IMR-90 (cell line): ENCODE measurements around the gene CD1B.

Experiments used
- BHLHE40 ChIP-seq: fragments of 150-350 bp; IDR thresholded peaks from 2 replicates; pipeline ENCODE4 v1.6.1; 2016; ENCODE audit warnings: mild to moderate bottlenecking, low read depth, low read length
- CEBPB ChIP-seq: IDR thresholded peaks from 2 replicates; pipeline ENCODE4 v1.6.1; 2012; ENCODE audit warnings: low read depth, low read length, improper control_type of control experiment
- CHD1 ChIP-seq: IDR thresholded peaks from 2 replicates; pipeline ENCODE4 v1.6.1; 2012; ENCODE audit warnings: low read depth, low read length, improper control_type of control experiment
- MAFK ChIP-seq: IDR thresholded peaks from 2 replicates; pipeline ENCODE4 v1.6.1; 2012; ENCODE audit warnings: low read depth, low read length, improper control_type of control experiment
- POLR2A ChIP-seq: IDR thresholded peaks from 2 replicates; pipeline ENCODE4 v1.6.1; 2012; ENCODE audit warnings: mild to moderate bottlenecking, low read depth, low read length
- RAD21 ChIP-seq: IDR thresholded peaks from 2 replicates; pipeline ENCODE4 v1.6.1; 2012; ENCODE audit warnings: low read length, improper control_type of control experiment
- RCOR1 ChIP-seq: IDR thresholded peaks from 2 replicates; pipeline ENCODE4 v1.6.1; 2012; ENCODE audit warnings: mild to moderate bottlenecking, low read length, improper control_type of control experiment; ENCODE audit not compliant: insufficient replicate concordance
- RFX5 ChIP-seq: IDR thresholded peaks from 2 replicates; pipeline ENCODE4 v1.8.0; 2012; ENCODE audit warnings: low read depth, mild to moderate bottlenecking, low read length, moderate library complexity
- SMC3 ChIP-seq: fragments of 150-350 bp; IDR thresholded peaks from 2 replicates; pipeline ENCODE4 v1.6.1; 2016; ENCODE audit warnings: low read depth, mild to moderate bottlenecking, antibody characterized with exemption, low read length, moderate library complexity
- TF ChIP-seq, protein P1 (sequence below): conservative IDR thresholded peaks from 2 replicates; pipeline ENCODE4 v1.5.1; 2012; ENCODE audit warnings: mild to moderate bottlenecking, low read depth, low read length, improper control_type of control experiment
- TF ChIP-seq, protein P2 (sequence below): fragments of 150-350 bp; IDR thresholded peaks from 2 replicates; pipeline ENCODE4 v1.6.1; 2016; ENCODE audit warnings: low read depth, mild to moderate bottlenecking, low read length, moderate library complexity, borderline replicate concordance
- TF ChIP-seq, protein P3 (sequence below): fragments of 150-350 bp; IDR thresholded peaks from 2 replicates; pipeline ENCODE4 v1.6.1; 2017; ENCODE audit warnings: mild to moderate bottlenecking, antibody characterized with exemption, low read length, low read depth

DNA sequence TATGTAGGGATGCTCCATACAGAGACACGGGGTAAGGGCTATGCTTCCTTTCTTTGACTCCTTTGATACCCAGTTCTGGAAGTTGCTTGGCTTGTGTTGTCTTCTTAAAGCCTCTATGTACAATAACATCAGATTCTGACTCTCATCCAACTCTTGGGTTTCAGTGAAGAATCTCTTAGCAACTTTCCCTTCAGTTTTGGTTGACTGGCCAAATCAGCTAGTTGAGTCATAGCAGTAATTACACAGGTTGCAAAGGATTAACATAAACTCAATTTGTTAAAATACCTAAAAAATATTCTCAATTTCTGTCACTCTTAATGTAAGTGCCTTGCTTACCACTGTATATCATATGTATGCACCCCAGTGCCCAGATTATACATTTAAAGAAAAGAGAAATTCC, 31.6 kb upstream of the CD1B start:
- TF ChIP-seq, protein P1, sequence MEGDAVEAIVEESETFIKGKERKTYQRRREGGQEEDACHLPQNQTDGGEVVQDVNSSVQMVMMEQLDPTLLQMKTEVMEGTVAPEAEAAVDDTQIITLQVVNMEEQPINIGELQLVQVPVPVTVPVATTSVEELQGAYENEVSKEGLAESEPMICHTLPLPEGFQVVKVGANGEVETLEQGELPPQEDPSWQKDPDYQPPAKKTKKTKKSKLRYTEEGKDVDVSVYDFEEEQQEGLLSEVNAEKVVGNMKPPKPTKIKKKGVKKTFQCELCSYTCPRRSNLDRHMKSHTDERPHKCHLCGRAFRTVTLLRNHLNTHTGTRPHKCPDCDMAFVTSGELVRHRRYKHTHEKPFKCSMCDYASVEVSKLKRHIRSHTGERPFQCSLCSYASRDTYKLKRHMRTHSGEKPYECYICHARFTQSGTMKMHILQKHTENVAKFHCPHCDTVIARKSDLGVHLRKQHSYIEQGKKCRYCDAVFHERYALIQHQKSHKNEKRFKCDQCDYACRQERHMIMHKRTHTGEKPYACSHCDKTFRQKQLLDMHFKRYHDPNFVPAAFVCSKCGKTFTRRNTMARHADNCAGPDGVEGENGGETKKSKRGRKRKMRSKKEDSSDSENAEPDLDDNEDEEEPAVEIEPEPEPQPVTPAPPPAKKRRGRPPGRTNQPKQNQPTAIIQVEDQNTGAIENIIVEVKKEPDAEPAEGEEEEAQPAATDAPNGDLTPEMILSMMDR, result no peak
- TF ChIP-seq POLR2A (no peak), RFX5 (no peak), CEBPB (no peak), RAD21 (no peak), CHD1 (no peak), SMC3 (no peak), MAFK (no peak), RCOR1 (no peak), BHLHE40 (no peak)
- TF ChIP-seq, protein P2, sequence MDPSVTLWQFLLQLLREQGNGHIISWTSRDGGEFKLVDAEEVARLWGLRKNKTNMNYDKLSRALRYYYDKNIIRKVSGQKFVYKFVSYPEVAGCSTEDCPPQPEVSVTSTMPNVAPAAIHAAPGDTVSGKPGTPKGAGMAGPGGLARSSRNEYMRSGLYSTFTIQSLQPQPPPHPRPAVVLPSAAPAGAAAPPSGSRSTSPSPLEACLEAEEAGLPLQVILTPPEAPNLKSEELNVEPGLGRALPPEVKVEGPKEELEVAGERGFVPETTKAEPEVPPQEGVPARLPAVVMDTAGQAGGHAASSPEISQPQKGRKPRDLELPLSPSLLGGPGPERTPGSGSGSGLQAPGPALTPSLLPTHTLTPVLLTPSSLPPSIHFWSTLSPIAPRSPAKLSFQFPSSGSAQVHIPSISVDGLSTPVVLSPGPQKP, result no peak
- TF ChIP-seq, protein P3, sequence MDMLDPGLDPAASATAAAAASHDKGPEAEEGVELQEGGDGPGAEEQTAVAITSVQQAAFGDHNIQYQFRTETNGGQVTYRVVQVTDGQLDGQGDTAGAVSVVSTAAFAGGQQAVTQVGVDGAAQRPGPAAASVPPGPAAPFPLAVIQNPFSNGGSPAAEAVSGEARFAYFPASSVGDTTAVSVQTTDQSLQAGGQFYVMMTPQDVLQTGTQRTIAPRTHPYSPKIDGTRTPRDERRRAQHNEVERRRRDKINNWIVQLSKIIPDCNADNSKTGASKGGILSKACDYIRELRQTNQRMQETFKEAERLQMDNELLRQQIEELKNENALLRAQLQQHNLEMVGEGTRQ, result no peak
